Measurements from ENCODE around the gene WDR18.

Gene WDR18

GRCh38 chr19:939439-939838, 44.7 kb upstream of the WDR18 start:
- Histone ChIP-seq H3K27me3 (ENCODE audit: insufficient read depth, low read depth, severe bottlenecking) (no peaks in the 10 kb centered on the region), H3K4me3 (ENCODE audit: low read depth, low read length) (no peak overlapping the region), H3K27ac (no peak overlapping the region), H3K36me3 (peaks cover 33% of the 10 kb centered on the region), H3K9me3 (ENCODE audit: severe bottlenecking) (no peaks in the 10 kb centered on the region)
- TF ChIP-seq CTCF (IDR thresholded peaks at IDR 0.05; ENCODE audit: low read depth, low read length) = no peak
- DNase-seq = no peak

- Histone ChIP-seq H3K36me3 (peaks cover 33% of the 10 kb centered on the region), H3K4me3 (ENCODE audit: low read depth, low read length) (no peak overlapping the region), H3K27ac (no peak overlapping the region), H3K27me3 (ENCODE audit: insufficient read depth, low read depth, severe bottlenecking) (no peaks in the 10 kb centered on the region), H3K9me3 (ENCODE audit: severe bottlenecking) (no peaks in the 10 kb centered on the region)
- DNase-seq = no peak
- TF ChIP-seq CTCF (IDR thresholded peaks at IDR 0.05; ENCODE audit: low read depth, low read length) = no peak
Measured at GRCh38 chr19:939922-940321, 44.2 kb upstream of the WDR18 start.

GRCh38 chr19:940591-941291, 43.4 kb upstream of the WDR18 start:
- Histone ChIP-seq H3K27ac (no peak overlapping the region), H3K36me3 (peaks cover 27% of the 10 kb centered on the region), H3K9me3 (ENCODE audit: severe bottlenecking) (no peaks in the 10 kb centered on the region), H3K27me3 (ENCODE audit: insufficient read depth, low read depth, severe bottlenecking) (no peaks in the 10 kb centered on the region), H3K4me3 (ENCODE audit: low read depth, low read length) (no peak overlapping the region)
- DNase-seq = no peak
- TF ChIP-seq CTCF (IDR thresholded peaks at IDR 0.05; ENCODE audit: low read depth, low read length) = no peak

GRCh38 chr19:941292-942132, 42.6 kb upstream of the WDR18 start:
- no peaks in the 10 kb centered on the region for H3K9me3 ChIP-seq (ENCODE audit: severe bottlenecking)
- TF ChIP-seq CTCF (IDR thresholded peaks at IDR 0.05; ENCODE audit: low read depth, low read length) = no peak
- H3K27ac ChIP-seq = no peak overlapping the region
- no peak for DNase-seq
- H3K4me3 ChIP-seq (ENCODE audit: low read depth, low read length) = no peak overlapping the region
- H3K27me3 ChIP-seq (ENCODE audit: insufficient read depth, low read depth, severe bottlenecking) = no peaks in the 10 kb centered on the region
- H3K36me3 ChIP-seq = peaks cover 21% of the 10 kb centered on the region

GRCh38 chr19:942133-942645, 42.0 kb upstream of the WDR18 start:
- Histone ChIP-seq H3K27me3 (ENCODE audit: insufficient read depth, low read depth, severe bottlenecking) (no peaks in the 10 kb centered on the region), H3K36me3 (peaks cover 18% of the 10 kb centered on the region), H3K9me3 (ENCODE audit: severe bottlenecking) (no peaks in the 10 kb centered on the region), H3K4me3 (ENCODE audit: low read depth, low read length) (no peak overlapping the region), H3K27ac (no peak overlapping the region)
- no peak for DNase-seq
- TF ChIP-seq CTCF (IDR thresholded peaks at IDR 0.05; ENCODE audit: low read depth, low read length) = no peak

Measured in WERI-Rb-1 (cell line).